Smooth muscle cell (in vitro differentiated cells): Measurements from ENCODE around the gene RAB7A. TPM values are rescaled to one million over a fixed set of nuclear protein-coding genes. Genes with fewer than 3 reads are reported as not detected.
"Not testable (repeated sequence)": the region's sequence is repeated elsewhere in the genome, so short reads cannot be mapped to it uniquely, and the experiment has no call there.

Experiments
- DNase-seq: peaks from one replicate; lab custom pipeline; 2025; ENCODE audit not compliant: unreplicated experiment; lab: John Stamatoyannopoulos, UW
- H2AFZ ChIP-seq: fragments of 200-600 bp; sonication (generic); 2 replicates; pipeline ENCODE4 v1.6.0; 2016; ENCODE audit warnings: antibody characterized with exemption, low read depth, mild to moderate bottlenecking
- H3F3A ChIP-seq: fragments of 200-600 bp; sonication (generic); 2 replicates; pipeline ENCODE4 v1.6.0; 2017; ENCODE audit warnings: antibody characterized with exemption, low read depth
- H3K27ac ChIP-seq: fragments of 200-600 bp; sonication (generic); 2 replicates; pipeline ENCODE4 v1.5.1; 2016; ENCODE audit warnings: low read depth, mild to moderate bottlenecking
- H3K27me3 ChIP-seq: fragments of 200-600 bp; sonication (generic); 2 replicates; pipeline ENCODE4 v1.6.1; 2016; ENCODE audit warnings: low read depth, mild to moderate bottlenecking
- H3K36me3 ChIP-seq: fragments of 200-600 bp; sonication (generic); 2 replicates; pipeline ENCODE4 v1.5.1; 2016; ENCODE audit warnings: low read depth
- H3K4me1 ChIP-seq: fragments of 200-600 bp; sonication (generic); 2 replicates; pipeline ENCODE4 v1.5.1; 2016; ENCODE audit warnings: low read depth
- H3K4me2 ChIP-seq: fragments of 200-600 bp; sonication (generic); 2 replicates; pipeline ENCODE4 v1.6.0; 2016; ENCODE audit warnings: mild to moderate bottlenecking
- H3K4me3 ChIP-seq: fragments of 200-600 bp; sonication (generic); 2 replicates; pipeline ENCODE4 v1.5.1; 2016; ENCODE audit warnings: mild to moderate bottlenecking
- H3K79me2 ChIP-seq: fragments of 200-600 bp; sonication (generic); 2 replicates; pipeline ENCODE4 v1.6.0; 2016; ENCODE audit warnings: low read depth, mild to moderate bottlenecking
- H3K9ac ChIP-seq: fragments of 200-600 bp; sonication (generic); 2 replicates; pipeline ENCODE4 v1.6.0; 2016; ENCODE audit warnings: low read depth
- H3K9me3 ChIP-seq: fragments of 200-600 bp; sonication (generic); replicated peaks from 2 replicates; pipeline ENCODE4 v1.5.1; 2016; ENCODE audit warnings: low read depth
- H4K20me1 ChIP-seq: fragments of 200-600 bp; sonication (generic); 2 replicates; pipeline ENCODE4 v1.6.0; 2016; ENCODE audit warnings: low read depth
- CTCF ChIP-seq: fragments of 200-600 bp; sonication (generic); IDR thresholded peaks from 2 replicates; pipeline ENCODE4 v1.5.1; 2017; ENCODE audit warnings: borderline replicate concordance, mild to moderate bottlenecking, antibody characterized with exemption; ENCODE audit not compliant: insufficient read depth, poor library complexity, severe bottlenecking
- WGBS: methylation state at CpG from one replicate; pipeline ENCODE4 v1.1.7; 2016; ENCODE audit warnings: low lambda C conversion rate; 5-methylcytosine and 5-hydroxymethylcytosine counted together
- polyA plus RNA-seq: library from polyadenylated mRNA; unstranded; fragments of >200 nt; fragmentation: Nextera tagmentation; extraction: Ambion mirVana; gene quantifications from 2 replicates; pipeline ENCODE4 v1.2.1, GENCODE V29; 2016
- total RNA-seq: library from RNA; depleted of rRNA; stranded (reverse); fragments of >200 nt; gene quantifications from 2 replicates; pipeline ENCODE4 v1.2.3, GENCODE V29; 2014

RAB7A gene
- total and polyA plus RNA-seq, 2 experiments from 2014 or later = 103 to 169 TPM

DNA sequence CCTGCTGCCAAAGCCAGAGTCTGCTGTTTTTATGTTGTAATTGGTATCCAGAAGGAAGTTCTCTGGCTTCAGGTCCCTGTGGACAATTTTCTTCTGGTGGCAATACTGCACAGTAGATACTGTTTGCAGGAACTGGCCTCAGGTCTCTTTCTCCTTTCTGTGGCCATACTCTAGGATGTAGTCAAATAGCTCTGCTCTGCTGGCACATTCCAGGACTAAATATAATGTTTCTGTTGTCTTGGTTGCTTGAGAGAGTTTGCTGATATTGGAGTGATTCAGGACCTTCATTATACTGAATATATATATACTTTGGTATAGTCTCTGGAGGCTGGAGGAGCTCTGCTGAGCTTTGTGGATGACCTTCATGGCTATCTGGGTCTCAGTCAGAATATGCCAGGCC is 23.1 kb downstream of the RAB7A start:
- no peak for TF ChIP-seq CTCF
- DNase-seq = no peak
- Histone ChIP-seq H3K9ac (no peak overlapping the region), H3K9me3 (no peaks in the 10 kb centered on the region), H3K36me3 (no peaks in the 10 kb centered on the region), H3K27me3 (no peaks in the 10 kb centered on the region), H3K79me2 (peaks cover 100% of the 10 kb centered on the region), H3K4me3 (no peak overlapping the region), H4K20me1 (peaks cover 100% of the 10 kb centered on the region), H3K27ac (no peak overlapping the region), H3K4me2 (no peak overlapping the region), H3K4me1 (no peaks in the 10 kb centered on the region), H3F3A (no peaks in the 10 kb centered on the region), H2AFZ (no peak overlapping the region)

DNA sequence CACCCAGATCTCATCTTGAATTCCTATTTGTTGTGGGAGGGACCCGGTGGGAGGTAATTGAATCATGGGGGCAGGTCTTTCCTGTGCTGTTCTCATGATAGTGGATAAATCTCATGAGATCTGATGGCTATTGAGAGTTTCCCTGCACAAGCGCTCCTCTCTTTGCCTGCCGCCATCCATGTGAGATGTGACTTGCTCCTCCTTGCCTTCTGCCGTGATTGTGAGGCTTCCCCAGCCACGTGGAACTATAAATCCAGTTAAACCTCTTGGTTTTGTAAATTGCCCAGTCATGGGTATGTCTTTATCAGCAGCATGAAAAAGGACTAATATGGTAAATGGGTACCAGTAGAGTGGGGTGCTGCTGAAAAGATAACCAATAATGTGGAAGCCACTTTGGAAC is 23.6 kb downstream of the RAB7A start:
- H3K27ac ChIP-seq, H3K4me1 ChIP-seq, H3K9me3 ChIP-seq, H2AFZ ChIP-seq, H3K9ac ChIP-seq, H3K4me2 ChIP-seq, H3K4me3 ChIP-seq, DNase-seq, H3F3A ChIP-seq, H3K27me3 ChIP-seq, H3K36me3 ChIP-seq: not testable (repeated sequence)
- peaks cover 100% of the 10 kb centered on the region for H4K20me1 ChIP-seq
- peaks cover 100% of the 10 kb centered on the region for H3K79me2 ChIP-seq
- 91% methylated on average over 5 of the region's 5 CpGs for WGBS

DNA sequence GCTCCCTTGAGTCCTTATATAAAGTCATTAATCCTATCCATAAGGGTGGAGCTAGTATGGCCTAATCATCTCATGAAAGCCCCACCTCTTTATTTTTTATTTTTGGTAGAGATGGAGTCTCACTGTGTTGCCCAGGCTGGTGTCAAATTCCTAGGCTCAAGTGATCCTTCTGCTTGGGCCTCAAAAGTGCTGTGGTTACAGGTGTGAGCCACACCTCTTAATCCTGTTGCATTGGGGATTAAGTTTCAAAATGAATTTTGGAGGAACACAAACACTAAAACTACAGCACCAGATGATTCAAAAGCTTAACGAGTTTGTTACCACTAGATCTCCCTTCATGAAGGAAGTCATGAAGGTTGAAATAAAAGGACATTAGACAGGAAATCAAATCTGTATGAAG is 27.7 kb downstream of the RAB7A start:
- no peak for TF ChIP-seq CTCF
- Histone ChIP-seq H3K9me3 (no peaks in the 10 kb centered on the region), H4K20me1 (peaks cover 100% of the 10 kb centered on the region), H3K36me3 (no peaks in the 10 kb centered on the region), H3K79me2 (peaks cover 98% of the 10 kb centered on the region), H3K4me2 (no peak overlapping the region), H2AFZ (no peak overlapping the region), H3K9ac (no peak overlapping the region), H3K27ac (no peak overlapping the region), H3K27me3 (no peaks in the 10 kb centered on the region), H3F3A (peaks cover 7% of the 10 kb centered on the region), H3K4me3 (no peak overlapping the region), H3K4me1 (no peaks in the 10 kb centered on the region)
- 100% methylated on average over 1 of the region's 1 CpG for whole genome bisulfite sequencing
- DNase-seq = no peak

DNA sequence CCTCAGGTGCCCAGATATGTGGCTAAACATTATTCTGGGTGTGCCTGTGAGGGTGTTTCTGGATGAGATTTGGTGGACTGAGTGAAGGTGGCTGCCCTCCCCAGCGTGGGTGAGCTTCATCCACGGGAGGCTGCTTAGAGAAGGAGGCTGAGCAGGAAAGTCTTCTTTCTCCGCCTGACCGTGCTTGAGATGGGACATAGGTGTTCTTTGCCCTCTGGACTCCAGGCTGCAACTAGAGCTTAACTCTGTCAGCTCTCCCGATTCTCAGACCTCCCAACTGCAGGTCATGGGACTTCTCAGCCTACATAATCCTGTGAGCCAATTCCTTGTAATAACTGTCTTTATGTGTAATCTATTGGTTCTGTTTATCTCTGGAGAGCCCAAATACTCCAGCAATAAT is 34.1 kb downstream of the RAB7A start:
- Histone ChIP-seq H2AFZ (no peak overlapping the region), H3K4me1 (no peaks in the 10 kb centered on the region), H4K20me1 (peaks cover 98% of the 10 kb centered on the region), H3K27ac (no peak overlapping the region), H3K4me2 (no peak overlapping the region), H3K4me3 (no peak overlapping the region), H3K36me3 (no peaks in the 10 kb centered on the region), H3K27me3 (no peaks in the 10 kb centered on the region), H3K9me3 (no peaks in the 10 kb centered on the region), H3K9ac (no peak overlapping the region), H3K79me2 (peaks cover 94% of the 10 kb centered on the region), H3F3A (peaks cover 7% of the 10 kb centered on the region)
- no peak for TF ChIP-seq CTCF
- 78% methylated on average over 5 of the region's 5 CpGs for WGBS
- DNase-seq = no peak
